ENCODE data around the gene UBE2D1.

The UBE2D1 gene

GRCh38 chr10:58341422-58341821, 6.6 kb downstream of the UBE2D1 start:
- H3K27ac ChIP-seq (ENCODE audit: low read depth, low read length), result no peak overlapping the region

GRCh38 chr10:58341947-58342346, 7.1 kb downstream of the UBE2D1 start:
- TF ChIP-seq CTCF (IDR thresholded peaks at IDR 0.05; ENCODE audit: low read depth, low read length, poor library complexity, severe bottlenecking), result no peak
- no peak for TF ChIP-seq EZH2phosphoT487 (IDR thresholded peaks at IDR 0.05; ENCODE audit: borderline replicate concordance, low read length)
- Histone ChIP-seq H3K36me3 (ENCODE audit: control insufficient read depth, low read length) (no peaks in the 10 kb centered on the region), H3K4me1 (ENCODE audit: control insufficient read depth, low read length) (peaks cover 6% of the 10 kb centered on the region; the same call in 1 of the 2 replicates), H4K20me1 (ENCODE audit: control insufficient read depth, insufficient read depth, low read depth, low read length) (no peaks in the 10 kb centered on the region), H3K9me3 (ENCODE audit: control insufficient read depth, insufficient read depth, low read length) (no peaks in the 10 kb centered on the region), H3K79me2 (ENCODE audit: control insufficient read depth, low read length) (peaks cover 62% of the 10 kb centered on the region), H3K27ac (ENCODE audit: low read depth, low read length) (no peak overlapping the region), H3F3A (ENCODE audit: control insufficient read depth, insufficient read depth) (no peaks in the 10 kb centered on the region), H3K27me3 (ENCODE audit: control insufficient read depth, low read length) (no peaks in the 10 kb centered on the region), H3K9me2 (replicated peaks; ENCODE audit: control insufficient read depth, low read length) (no peaks in the 10 kb centered on the region), H3K4me2 (ENCODE audit: low read length) (no peak overlapping the region), H3K4me3 (ENCODE audit: low read length) (no peak overlapping the region)

More at GRCh38 chr10:58341422-58341821, 6.6 kb downstream of the UBE2D1 start:
- Histone ChIP-seq H3K36me3 (ENCODE audit: control insufficient read depth, low read length) (no peaks in the 10 kb centered on the region), H3F3A (ENCODE audit: control insufficient read depth, insufficient read depth) (no peaks in the 10 kb centered on the region), H3K79me2 (ENCODE audit: control insufficient read depth, low read length) (peaks cover 62% of the 10 kb centered on the region), H4K20me1 (ENCODE audit: control insufficient read depth, insufficient read depth, low read depth, low read length) (no peaks in the 10 kb centered on the region), H3K27me3 (ENCODE audit: control insufficient read depth, low read length) (no peaks in the 10 kb centered on the region), H3K9me3 (ENCODE audit: control insufficient read depth, insufficient read depth, low read length) (no peaks in the 10 kb centered on the region), H3K4me2 (ENCODE audit: low read length) (no peak overlapping the region), H3K9me2 (replicated peaks; ENCODE audit: control insufficient read depth, low read length) (no peaks in the 10 kb centered on the region), H3K4me3 (ENCODE audit: low read length) (no peak overlapping the region), H3K4me1 (ENCODE audit: control insufficient read depth, low read length) (peaks cover 6% of the 10 kb centered on the region)
- TF ChIP-seq EZH2phosphoT487 (IDR thresholded peaks at IDR 0.05; ENCODE audit: borderline replicate concordance, low read length) (no peak), CTCF (IDR thresholded peaks at IDR 0.05; ENCODE audit: low read depth, low read length, poor library complexity, severe bottlenecking) (no peak)

- TF ChIP-seq EZH2phosphoT487 (IDR thresholded peaks at IDR 0.05; ENCODE audit: borderline replicate concordance, low read length), result no peak
- TF ChIP-seq CTCF (IDR thresholded peaks at IDR 0.05; ENCODE audit: low read depth, low read length, poor library complexity, severe bottlenecking), result no peak
- Histone ChIP-seq H3K4me2 (ENCODE audit: low read length) (no peak overlapping the region), H3K36me3 (ENCODE audit: control insufficient read depth, low read length) (no peaks in the 10 kb centered on the region), H3K27ac (ENCODE audit: low read depth, low read length) (no peak overlapping the region), H3K79me2 (ENCODE audit: control insufficient read depth, low read length) (peaks cover 48% of the 10 kb centered on the region), H3K4me1 (ENCODE audit: control insufficient read depth, low read length) (peaks cover 32% of the 10 kb centered on the region), H3K27me3 (ENCODE audit: control insufficient read depth, low read length) (no peaks in the 10 kb centered on the region), H3F3A (ENCODE audit: control insufficient read depth, insufficient read depth) (no peaks in the 10 kb centered on the region), H3K9me2 (replicated peaks; ENCODE audit: control insufficient read depth, low read length) (no peaks in the 10 kb centered on the region), H3K9me3 (ENCODE audit: control insufficient read depth, insufficient read depth, low read length) (no peaks in the 10 kb centered on the region), H3K4me3 (ENCODE audit: low read length) (no peak overlapping the region), H4K20me1 (ENCODE audit: control insufficient read depth, insufficient read depth, low read depth, low read length) (no peaks in the 10 kb centered on the region)
Measured at GRCh38 chr10:58347967-58348366, 13.2 kb downstream of the UBE2D1 start.
